ENCODE data around the gene SIRPB2.

DNA sequence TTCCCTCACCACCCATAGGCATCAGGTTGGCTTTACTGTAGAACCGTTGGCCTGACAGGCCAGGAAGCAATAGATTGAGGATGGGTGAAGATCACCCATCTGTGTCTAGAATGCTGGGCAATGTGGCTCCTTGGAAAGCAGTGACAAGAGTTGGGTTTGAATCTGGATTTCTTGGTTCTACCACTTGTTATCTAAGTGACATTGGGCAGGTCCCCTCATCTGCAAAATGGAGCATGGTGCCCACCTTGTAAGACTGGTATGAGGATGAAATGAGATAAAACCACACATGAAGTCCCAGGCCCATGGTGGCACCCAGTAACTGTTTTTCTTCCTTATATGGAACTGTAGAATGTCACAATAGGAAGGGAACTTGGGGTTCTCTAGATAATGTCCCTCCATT lies 22.6 kb upstream of the SIRPB2 start:
- TF ChIP-seq, protein P1, sequence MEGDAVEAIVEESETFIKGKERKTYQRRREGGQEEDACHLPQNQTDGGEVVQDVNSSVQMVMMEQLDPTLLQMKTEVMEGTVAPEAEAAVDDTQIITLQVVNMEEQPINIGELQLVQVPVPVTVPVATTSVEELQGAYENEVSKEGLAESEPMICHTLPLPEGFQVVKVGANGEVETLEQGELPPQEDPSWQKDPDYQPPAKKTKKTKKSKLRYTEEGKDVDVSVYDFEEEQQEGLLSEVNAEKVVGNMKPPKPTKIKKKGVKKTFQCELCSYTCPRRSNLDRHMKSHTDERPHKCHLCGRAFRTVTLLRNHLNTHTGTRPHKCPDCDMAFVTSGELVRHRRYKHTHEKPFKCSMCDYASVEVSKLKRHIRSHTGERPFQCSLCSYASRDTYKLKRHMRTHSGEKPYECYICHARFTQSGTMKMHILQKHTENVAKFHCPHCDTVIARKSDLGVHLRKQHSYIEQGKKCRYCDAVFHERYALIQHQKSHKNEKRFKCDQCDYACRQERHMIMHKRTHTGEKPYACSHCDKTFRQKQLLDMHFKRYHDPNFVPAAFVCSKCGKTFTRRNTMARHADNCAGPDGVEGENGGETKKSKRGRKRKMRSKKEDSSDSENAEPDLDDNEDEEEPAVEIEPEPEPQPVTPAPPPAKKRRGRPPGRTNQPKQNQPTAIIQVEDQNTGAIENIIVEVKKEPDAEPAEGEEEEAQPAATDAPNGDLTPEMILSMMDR (IDR thresholded peaks at IDR 0.05), result no peak
- TF ChIP-seq POLR2A (IDR thresholded peaks at IDR 0.05), result no peak
